Measurements from ENCODE around the gene MTMR10. TPM values are rescaled to one million over a fixed set of nuclear protein-coding genes. Genes with fewer than 3 reads are reported as not detected.

Gene MTMR10
- total RNA-seq, 1 donor from 2014 or later = 6.6 TPM

- Histone ChIP-seq H3K27me3 (ENCODE audit: control insufficient read depth, insufficient read depth, low read length) (no peaks in the 10 kb centered on the region), H3K4me3 (ENCODE audit: low read depth, low read length) (no peak overlapping the region), H3K36me3 (ENCODE audit: control insufficient read depth, insufficient read depth, low read length) (peaks cover 27% of the 10 kb centered on the region)
- no peak for TF ChIP-seq CTCF (IDR thresholded peaks at IDR 0.05; ENCODE audit: insufficient read depth, low read length, severe bottlenecking)
- DNase-seq (ENCODE audit: low read depth) = no peak
- no peak for FAIRE-seq
Measured at GRCh38 chr15:30928076-30928475, 63.4 kb downstream of the MTMR10 start.

GRCh38 chr15:30927148-30927761 lies 64.2 kb downstream of the MTMR10 start:
- TF ChIP-seq CTCF (IDR thresholded peaks at IDR 0.05; ENCODE audit: insufficient read depth, low read length, severe bottlenecking) = no peak
- FAIRE-seq (no peak), DNase-seq (ENCODE audit: low read depth) (no peak)
- Histone ChIP-seq H3K36me3 (ENCODE audit: control insufficient read depth, insufficient read depth, low read length) (peaks cover 30% of the 10 kb centered on the region), H3K27me3 (ENCODE audit: control insufficient read depth, insufficient read depth, low read length) (no peaks in the 10 kb centered on the region), H3K4me3 (ENCODE audit: low read depth, low read length) (no peak overlapping the region)

GRCh38 chr15:30926161-30926560 lies 65.3 kb downstream of the MTMR10 start:
- TF ChIP-seq CTCF (IDR thresholded peaks at IDR 0.05; ENCODE audit: insufficient read depth, low read length, severe bottlenecking) = no peak
- Histone ChIP-seq H3K4me3 (ENCODE audit: low read depth, low read length) (no peak overlapping the region), H3K36me3 (ENCODE audit: control insufficient read depth, insufficient read depth, low read length) (peaks cover 31% of the 10 kb centered on the region), H3K27me3 (ENCODE audit: control insufficient read depth, insufficient read depth, low read length) (no peaks in the 10 kb centered on the region)
- FAIRE-seq (no peak), DNase-seq (ENCODE audit: low read depth) (no peak)

- FAIRE-seq = no peak
- H3K27me3 ChIP-seq (ENCODE audit: control insufficient read depth, insufficient read depth, low read length) = no peaks in the 10 kb centered on the region
- DNase-seq (ENCODE audit: low read depth) = no peak
- no peak for TF ChIP-seq CTCF (IDR thresholded peaks at IDR 0.05; ENCODE audit: insufficient read depth, low read length, severe bottlenecking)
- H3K4me3 ChIP-seq (ENCODE audit: low read depth, low read length) = no peak overlapping the region
- peaks cover 34% of the 10 kb centered on the region for H3K36me3 ChIP-seq (ENCODE audit: control insufficient read depth, insufficient read depth, low read length)
Measured at GRCh38 chr15:30925686-30926085, 65.7 kb downstream of the MTMR10 start.

GRCh38 chr15:30924353-30924752 lies 67.1 kb downstream of the MTMR10 start:
- no peaks in the 10 kb centered on the region for H3K27me3 ChIP-seq (ENCODE audit: control insufficient read depth, insufficient read depth, low read length)
- DNase-seq (ENCODE audit: low read depth) (no peak), FAIRE-seq (no peak)
- H3K4me3 ChIP-seq (ENCODE audit: low read depth, low read length) = no peak overlapping the region
- peaks cover 32% of the 10 kb centered on the region for H3K36me3 ChIP-seq (ENCODE audit: control insufficient read depth, insufficient read depth, low read length)
- TF ChIP-seq CTCF (IDR thresholded peaks at IDR 0.05; ENCODE audit: insufficient read depth, low read length, severe bottlenecking) = no peak

- no peak overlapping the region for H3K4me3 ChIP-seq (ENCODE audit: low read depth, low read length)
- no peak for TF ChIP-seq CTCF (IDR thresholded peaks at IDR 0.05; ENCODE audit: insufficient read depth, low read length, severe bottlenecking)
- H3K27me3 ChIP-seq (ENCODE audit: control insufficient read depth, insufficient read depth, low read length) = no peaks in the 10 kb centered on the region
- DNase-seq (ENCODE audit: low read depth) = no peak
- peaks cover 30% of the 10 kb centered on the region for H3K36me3 ChIP-seq (ENCODE audit: control insufficient read depth, insufficient read depth, low read length)
- no peak for FAIRE-seq
Measured at GRCh38 chr15:30923429-30923828, 68.0 kb downstream of the MTMR10 start.

All from bronchial epithelial cell (primary cell).